Choroid plexus epithelial cell (primary cell): ENCODE results near the gene TMEM245.
"Not testable (repeated sequence)": the region's sequence is repeated elsewhere in the genome, so short reads cannot be mapped to it uniquely, and the experiment has no call there.

Source experiments
- DNase-seq: peaks from one replicate; pipeline ENCODE4 v3.0.0-alpha.2; 2010; ENCODE audit warnings: low read depth
- H3K4me3 ChIP-seq: 2 replicates; pipeline ENCODE4 v1.5.1; 2011; ENCODE audit warnings: low read depth, mild to moderate bottlenecking, control low read depth, low read length, moderate library complexity
- TF ChIP-seq, protein P1 (sequence below): conservative IDR thresholded peaks from 2 replicates; pipeline ENCODE4 v1.5.1; 2011; ENCODE audit warnings: low read depth, mild to moderate bottlenecking, control low read depth, inconsistent platforms, low read length, moderate library complexity

The TMEM245 gene

DNA sequence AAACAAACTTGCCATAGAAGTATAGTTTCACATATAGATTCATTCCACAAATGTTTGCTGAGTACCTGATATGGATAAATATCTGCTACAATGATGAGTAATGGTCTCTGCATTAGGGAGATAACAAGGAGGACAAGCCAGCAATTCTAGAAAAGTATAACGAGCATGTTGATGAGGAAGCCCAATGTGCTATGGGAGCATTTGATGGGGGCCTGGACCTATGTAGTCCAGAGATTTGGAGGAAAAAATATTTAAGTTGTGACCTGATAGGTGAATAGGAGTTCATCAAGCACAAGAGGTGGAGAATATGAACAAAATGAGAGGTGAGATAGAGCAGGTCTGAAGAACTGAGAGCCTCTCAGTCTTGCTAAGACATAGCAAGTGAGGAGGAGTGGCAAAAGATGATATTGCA lies 14.4 kb upstream of the TMEM245 start:
- no peak overlapping the region for H3K4me3 ChIP-seq
- TF ChIP-seq, protein P1, sequence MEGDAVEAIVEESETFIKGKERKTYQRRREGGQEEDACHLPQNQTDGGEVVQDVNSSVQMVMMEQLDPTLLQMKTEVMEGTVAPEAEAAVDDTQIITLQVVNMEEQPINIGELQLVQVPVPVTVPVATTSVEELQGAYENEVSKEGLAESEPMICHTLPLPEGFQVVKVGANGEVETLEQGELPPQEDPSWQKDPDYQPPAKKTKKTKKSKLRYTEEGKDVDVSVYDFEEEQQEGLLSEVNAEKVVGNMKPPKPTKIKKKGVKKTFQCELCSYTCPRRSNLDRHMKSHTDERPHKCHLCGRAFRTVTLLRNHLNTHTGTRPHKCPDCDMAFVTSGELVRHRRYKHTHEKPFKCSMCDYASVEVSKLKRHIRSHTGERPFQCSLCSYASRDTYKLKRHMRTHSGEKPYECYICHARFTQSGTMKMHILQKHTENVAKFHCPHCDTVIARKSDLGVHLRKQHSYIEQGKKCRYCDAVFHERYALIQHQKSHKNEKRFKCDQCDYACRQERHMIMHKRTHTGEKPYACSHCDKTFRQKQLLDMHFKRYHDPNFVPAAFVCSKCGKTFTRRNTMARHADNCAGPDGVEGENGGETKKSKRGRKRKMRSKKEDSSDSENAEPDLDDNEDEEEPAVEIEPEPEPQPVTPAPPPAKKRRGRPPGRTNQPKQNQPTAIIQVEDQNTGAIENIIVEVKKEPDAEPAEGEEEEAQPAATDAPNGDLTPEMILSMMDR: no peak
- no peak for DNase-seq

DNA sequence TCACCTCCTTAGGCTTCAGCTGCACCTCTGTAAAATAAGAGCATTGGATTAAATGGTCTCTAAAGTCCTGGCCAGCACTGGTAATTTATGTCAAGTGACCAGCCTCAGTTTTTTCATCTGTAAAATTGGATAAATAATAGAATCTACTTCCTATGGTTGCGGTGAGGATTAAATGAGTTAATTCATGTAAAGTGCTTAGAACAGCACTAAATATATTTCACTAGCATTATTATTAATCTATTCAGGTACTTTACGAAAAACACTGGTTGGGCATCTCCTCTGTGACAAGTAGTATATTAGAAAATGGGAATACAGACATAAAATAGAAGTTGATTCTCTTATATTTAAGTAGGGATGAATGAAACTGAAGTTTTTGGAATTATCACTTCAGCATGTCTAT lies 13.8 kb upstream of the TMEM245 start:
- TF ChIP-seq, protein P1: no peak
- DNase-seq: no peak

DNA sequence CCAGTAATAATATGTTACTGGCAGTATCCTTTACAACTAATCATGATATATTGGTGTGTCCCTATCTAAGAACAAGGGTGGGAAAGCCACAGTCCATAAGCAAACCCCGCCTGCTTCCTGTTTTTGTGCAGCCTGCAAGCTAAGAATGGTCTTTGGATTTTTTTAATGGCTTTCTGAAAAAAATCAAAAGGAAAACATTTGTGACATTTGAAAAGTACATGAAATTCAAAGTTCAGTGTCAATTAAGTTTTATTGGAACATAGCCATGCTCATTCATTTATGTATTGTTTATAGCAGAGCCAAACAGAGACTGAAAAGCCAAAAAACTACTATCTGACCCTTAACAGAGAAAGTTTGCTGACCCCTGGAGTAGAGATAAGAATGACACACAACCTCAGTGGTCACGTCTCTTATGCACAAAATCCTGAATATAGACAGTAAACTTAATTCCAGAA lies 12.8 kb upstream of the TMEM245 start:
- TF ChIP-seq, protein P1: no peak

More for the DNA sequence above, 13.8 kb upstream of the TMEM245 start:
- H3K4me3 ChIP-seq: no peak overlapping the region

DNA sequence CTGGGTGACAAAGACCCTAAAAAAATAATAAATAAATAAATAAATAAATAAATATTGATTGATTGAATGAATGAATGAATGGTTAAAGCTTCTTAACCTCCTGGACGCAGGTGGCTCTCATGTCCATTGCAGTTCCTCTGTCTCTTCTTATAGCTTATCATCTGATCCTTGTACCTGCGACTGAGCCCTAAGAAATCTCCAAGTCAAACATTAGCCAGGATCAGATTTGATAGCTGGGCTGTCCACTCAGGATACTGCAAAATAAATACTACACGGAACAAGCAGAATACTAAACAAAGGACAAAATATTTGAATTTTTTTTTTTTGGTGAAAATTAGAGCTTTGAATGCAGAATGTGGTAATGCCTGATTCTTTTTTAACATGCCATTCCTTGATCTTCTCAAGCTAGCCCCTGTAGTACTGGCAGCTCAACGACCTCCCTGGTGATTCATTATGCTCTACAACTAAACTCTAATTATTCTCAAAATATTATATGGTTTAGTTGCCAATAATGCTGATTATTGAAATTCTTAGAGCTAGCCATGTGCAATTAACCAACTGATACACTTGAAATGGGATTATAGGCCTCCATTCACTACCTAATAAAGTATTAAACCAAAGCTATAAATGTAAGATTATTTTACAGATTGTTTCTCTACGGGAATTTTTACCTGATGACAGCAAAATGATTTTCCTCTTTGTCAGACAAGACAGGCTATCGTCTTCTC lies 9.9 kb upstream of the TMEM245 start:
- no peak overlapping the region for H3K4me3 ChIP-seq
- TF ChIP-seq, protein P1: no peak
- no peak for DNase-seq

More for the DNA sequence above, 12.8 kb upstream of the TMEM245 start:
- no peak for DNase-seq
- no peak overlapping the region for H3K4me3 ChIP-seq

DNA sequence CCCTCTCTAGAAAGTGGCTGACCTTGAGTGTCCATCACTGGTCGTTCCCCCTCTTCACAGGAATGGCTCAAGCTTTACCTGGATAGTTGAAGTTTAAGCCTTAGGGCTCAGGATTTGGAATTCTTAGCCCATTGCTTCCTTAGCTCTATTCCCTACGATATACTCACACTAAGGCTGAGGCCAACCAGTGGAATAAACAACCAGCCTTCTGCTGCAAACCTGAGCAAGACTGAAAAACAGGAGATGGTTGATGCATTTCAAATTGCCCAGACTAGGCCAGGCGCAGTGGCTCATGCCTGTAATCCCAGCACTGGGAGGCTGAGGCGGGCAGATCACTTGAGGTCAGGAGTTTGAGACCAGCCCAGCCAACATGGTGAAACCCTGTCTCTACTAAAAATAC lies 6.9 kb upstream of the TMEM245 start:
- not testable (repeated sequence) for H3K4me3 ChIP-seq, DNase-seq

DNA sequence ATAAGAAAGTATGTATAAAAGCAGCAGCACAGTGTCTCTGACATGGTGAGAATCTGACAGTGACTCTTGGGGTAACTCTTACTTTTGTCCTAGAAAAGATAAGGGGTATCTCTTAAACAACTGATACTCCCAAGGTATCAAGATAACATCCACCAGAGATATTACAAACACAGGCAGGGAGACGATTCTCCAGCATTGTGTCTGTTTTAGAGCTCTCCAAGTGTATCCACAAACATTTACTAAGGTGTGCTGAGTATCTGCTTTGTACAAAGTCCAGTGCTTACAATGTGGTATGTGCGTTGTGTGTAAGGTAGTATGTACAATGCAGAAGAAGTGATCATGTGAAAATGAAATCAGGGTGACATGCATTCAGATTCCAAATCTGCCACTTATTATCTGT lies 4.4 kb upstream of the TMEM245 start:
- TF ChIP-seq, protein P1: no peak
- no peak for DNase-seq
- H3K4me3 ChIP-seq: no peak overlapping the region

DNA sequence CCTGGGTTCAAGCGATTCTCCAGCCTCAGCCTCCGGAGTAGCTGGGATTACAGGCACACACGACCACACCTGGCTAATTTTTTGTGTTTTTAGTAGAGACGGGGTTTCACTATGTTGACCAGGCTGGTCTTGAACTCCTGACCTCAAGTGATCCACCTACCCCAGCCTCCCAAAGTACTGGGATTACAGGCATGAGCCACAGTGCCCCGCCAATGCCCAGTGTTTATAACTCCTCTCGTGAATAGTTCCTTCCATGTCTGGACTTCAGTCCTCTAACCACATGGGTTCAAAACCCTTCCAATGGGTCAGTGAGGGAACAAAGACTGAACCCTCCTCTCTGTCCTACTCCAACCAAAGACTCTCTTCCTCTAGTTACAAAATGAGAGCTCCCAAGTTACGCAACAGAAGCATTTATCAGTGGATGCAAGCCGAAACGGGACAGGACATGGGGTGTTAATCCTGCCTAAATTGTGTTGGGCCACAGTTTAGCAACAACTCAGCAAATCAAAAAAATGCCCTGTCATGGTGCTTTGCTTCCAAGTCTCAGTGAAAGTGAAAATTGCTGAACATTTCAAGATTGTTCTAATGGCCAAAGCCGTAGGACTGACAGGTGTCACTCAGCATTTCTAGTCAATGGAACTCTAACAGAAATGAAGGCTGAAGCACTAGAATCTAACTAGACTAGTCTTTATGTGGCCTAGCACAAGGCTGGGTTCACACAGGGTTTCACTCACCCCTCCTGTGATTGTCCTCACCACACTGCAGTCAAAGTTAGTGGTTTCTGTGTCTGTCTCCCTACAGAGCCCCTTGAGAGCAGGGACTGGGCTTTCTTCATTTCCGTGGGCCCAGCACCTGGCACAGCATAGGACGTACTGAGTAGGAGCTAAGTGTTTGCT lies 3.2 kb upstream of the TMEM245 start:
- H3K4me3 ChIP-seq: no peak overlapping the region
- TF ChIP-seq, protein P1: no peak
- DNase-seq: no peak
